Kidney epithelial cell (primary cell): ENCODE results near the gene IL5. TPM values are rescaled to one million over a fixed set of nuclear protein-coding genes. Genes with fewer than 3 reads are reported as not detected.

ENCODE experiments used
- DNase-seq: peaks from one replicate; pipeline ENCODE4 v3.0.0-alpha.2; 2010; ENCODE audit warnings: low read depth
- H3K27me3 ChIP-seq: 2 replicates; pipeline ENCODE4 v1.6.0; 2011; ENCODE audit warnings: low read length; ENCODE audit not compliant: control insufficient read depth, insufficient read depth
- H3K36me3 ChIP-seq: 2 replicates; pipeline ENCODE4 v1.5.1; 2011; ENCODE audit warnings: low read length; ENCODE audit not compliant: control insufficient read depth, insufficient read depth
- H3K4me3 ChIP-seq: 2 replicates; pipeline ENCODE4 v1.5.1; 2011; ENCODE audit warnings: low read depth, mild to moderate bottlenecking, control low read depth, low read length
- CTCF ChIP-seq: IDR thresholded peaks from 2 replicates; pipeline ENCODE4 v1.5.1; 2011; ENCODE audit warnings: mild to moderate bottlenecking, moderate library complexity, low read length, control low read depth, inconsistent platforms; ENCODE audit not compliant: insufficient read depth, poor library complexity, severe bottlenecking
- total RNA-seq: library from RNA; depleted of rRNA; stranded (reverse); fragments of >200 nt; gene quantifications from 2 replicates; pipeline ENCODE4 v1.2.3, GENCODE V29; 2015

Gene IL5
- total RNA-seq, 1 donor from 2014 or later: not detected

GRCh38 chr5:132506094-132506692 is 37.1 kb downstream of the IL5 start:
- DNase-seq: no peak

GRCh38 chr5:132505641-132506040 is 37.7 kb downstream of the IL5 start:
- no peak for DNase-seq
- no peak for TF ChIP-seq CTCF

More at GRCh38 chr5:132506094-132506692, 37.1 kb downstream of the IL5 start:
- peak; percentile 65 for TF ChIP-seq CTCF
- H3K27me3 ChIP-seq: no peaks in the 10 kb centered on the region
- H3K4me3 ChIP-seq: no peak overlapping the region
- no peaks in the 10 kb centered on the region for H3K36me3 ChIP-seq

GRCh38 chr5:132504746-132505145 is 38.6 kb downstream of the IL5 start:
- Histone ChIP-seq H3K36me3 (no peaks in the 10 kb centered on the region), H3K27me3 (no peaks in the 10 kb centered on the region), H3K4me3 (no peak overlapping the region)
- no peak for DNase-seq
- TF ChIP-seq CTCF: no peak

More at GRCh38 chr5:132505641-132506040, 37.7 kb downstream of the IL5 start:
- H3K27me3 ChIP-seq: no peaks in the 10 kb centered on the region
- no peaks in the 10 kb centered on the region for H3K36me3 ChIP-seq
- no peak overlapping the region for H3K4me3 ChIP-seq

- no peak for TF ChIP-seq CTCF
These were observed 40.1 kb downstream of the IL5 start for GRCh38 chr5:132503244-132503643.

GRCh38 chr5:132501961-132502931 is 41.1 kb downstream of the IL5 start:
- no peaks in the 10 kb centered on the region for H3K36me3 ChIP-seq
- TF ChIP-seq CTCF: no peak
- DNase-seq: no peak
- no peak overlapping the region for H3K4me3 ChIP-seq
- no peaks in the 10 kb centered on the region for H3K27me3 ChIP-seq

More at GRCh38 chr5:132503244-132503643, 40.1 kb downstream of the IL5 start:
- no peaks in the 10 kb centered on the region for H3K27me3 ChIP-seq
- no peak overlapping the region for H3K4me3 ChIP-seq
- H3K36me3 ChIP-seq: no peaks in the 10 kb centered on the region
- DNase-seq: no peak
